GM19023 (cell line): ENCODE data around the gene CLEC4C.

ENCODE experiments used
- ATAC-seq: cut with Tn5 transposase; IDR thresholded peaks from one replicate; pipeline ENCODE4 v1.9.1; 2021; ENCODE audit warnings: mild to moderate bottlenecking, moderate library complexity; ENCODE audit not compliant: unreplicated experiment

The CLEC4C gene

DNA sequence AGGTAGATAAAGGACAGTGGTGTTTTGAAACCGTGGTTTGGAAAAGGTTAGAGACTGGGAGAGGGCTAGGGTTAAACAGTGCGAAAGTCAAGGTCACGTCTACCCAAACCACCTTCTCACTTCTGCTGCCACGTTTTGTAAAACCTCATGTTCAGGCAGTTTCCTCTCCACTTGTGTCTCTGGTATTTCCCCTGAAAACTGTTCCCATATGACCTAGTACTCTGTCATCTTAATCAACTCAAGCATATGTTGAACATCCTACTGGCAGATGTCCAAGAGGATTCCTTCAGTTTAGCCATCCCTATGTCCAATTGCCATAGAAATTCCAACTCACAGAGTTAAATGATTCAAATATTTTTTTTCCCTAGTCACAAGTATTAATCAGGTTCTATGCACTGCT lies 17.4 kb downstream of the CLEC4C start:
- no peak for ATAC-seq

DNA sequence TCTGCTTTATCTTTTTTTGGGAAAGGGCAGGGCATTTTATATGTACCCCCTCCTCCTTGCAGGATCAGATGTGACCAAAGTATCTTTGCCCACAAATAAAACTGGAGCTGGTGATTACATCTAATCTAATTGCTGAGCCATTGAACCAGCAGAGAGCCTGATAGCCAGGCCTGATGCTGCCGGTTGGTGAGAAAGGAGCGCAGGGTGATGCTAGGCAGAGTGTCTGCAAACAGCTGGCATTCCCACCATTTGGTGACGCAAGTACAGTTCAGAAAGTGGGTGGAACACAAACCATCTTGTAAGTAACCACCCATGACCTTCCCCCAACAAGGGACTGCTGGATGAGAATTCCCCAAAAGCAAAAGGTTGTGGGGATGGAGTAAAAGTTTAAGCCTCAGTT lies 23.2 kb downstream of the CLEC4C start:
- ATAC-seq = no peak

DNA sequence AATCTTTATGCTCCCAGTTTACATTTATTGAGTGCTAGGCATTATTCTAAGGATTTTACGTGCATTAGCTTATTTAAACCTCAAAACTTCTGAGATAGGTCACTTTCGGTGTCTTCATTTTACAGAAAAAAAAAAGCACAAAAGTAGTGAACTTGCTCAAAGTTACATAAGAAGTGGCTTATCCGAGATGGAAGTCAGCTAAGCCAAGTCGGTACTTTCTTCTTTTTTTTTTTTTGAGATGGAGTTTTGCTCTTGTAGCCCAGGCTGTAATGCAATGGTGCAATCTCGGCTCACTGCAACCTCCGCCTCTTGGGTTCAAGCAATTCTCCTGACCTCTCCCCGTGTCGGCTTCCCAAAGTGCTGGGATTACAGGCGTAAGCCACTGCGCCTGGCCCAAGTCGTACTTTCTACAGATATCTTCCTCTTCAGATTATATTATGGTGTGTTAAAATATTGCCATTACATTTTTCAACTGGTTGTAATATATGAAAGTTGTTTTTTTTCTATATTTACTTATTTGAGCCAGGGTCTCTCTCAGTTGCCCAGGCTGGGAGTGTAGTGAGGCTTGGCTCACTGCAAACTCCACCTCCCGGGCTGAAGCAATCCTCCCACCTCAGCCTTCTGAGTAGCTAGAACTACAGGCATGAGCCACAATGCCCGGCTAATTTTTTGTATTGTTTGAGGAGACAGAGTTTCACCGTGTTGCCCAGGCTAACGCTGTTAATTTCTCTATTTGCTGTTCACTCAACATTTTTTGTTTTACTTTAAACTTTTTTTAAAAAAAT lies 27.0 kb downstream of the CLEC4C start:
- ATAC-seq = no peak

DNA sequence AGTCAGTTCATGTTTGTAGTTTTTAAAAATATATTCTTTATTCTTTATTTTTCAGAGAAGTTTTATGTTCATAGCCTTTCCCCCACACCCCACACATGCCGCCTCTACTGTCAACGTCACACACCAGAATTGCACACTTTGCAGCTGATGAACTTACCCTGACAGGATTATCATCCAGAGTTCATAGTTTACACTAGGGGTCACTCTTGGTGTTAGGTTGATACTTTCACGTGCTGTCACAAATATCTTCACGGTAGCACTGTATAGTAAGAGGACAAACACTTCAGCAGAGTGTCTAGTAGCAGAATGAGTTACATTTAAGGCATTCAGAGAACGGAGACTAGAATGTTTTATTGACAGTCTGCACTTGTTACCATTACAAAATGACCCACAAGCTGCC lies 30.8 kb downstream of the CLEC4C start:
- ATAC-seq = no peak

DNA sequence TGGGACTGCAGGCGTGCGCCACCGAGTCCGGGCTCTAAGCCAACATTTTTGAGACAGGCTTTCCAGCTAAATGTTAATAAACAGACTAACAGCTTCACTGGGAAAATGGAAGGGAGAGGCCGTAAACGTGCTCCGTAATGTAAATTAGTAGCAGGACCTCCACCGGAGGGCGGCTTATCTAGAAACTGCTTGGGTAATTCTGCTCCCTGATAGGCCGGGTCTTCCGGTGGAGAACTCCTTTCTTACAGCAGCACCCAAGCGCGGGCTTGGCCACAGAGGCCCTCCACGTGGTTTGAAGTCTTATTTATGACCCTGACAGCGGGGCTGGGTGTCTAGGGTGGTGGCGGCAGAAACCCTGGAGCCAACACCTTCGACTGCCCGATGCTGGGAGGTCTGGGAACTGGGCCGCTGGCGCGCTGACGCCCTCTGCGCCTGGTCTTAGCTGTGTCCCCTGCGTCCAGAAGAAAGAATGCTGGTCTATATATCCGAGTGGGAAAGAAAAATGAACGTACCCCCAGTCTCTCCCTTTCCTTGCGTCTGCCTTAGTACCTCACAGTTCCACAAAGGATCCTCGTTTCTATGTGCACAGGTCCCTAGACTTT lies 34.2 kb downstream of the CLEC4C start:
- ATAC-seq = no peak

DNA sequence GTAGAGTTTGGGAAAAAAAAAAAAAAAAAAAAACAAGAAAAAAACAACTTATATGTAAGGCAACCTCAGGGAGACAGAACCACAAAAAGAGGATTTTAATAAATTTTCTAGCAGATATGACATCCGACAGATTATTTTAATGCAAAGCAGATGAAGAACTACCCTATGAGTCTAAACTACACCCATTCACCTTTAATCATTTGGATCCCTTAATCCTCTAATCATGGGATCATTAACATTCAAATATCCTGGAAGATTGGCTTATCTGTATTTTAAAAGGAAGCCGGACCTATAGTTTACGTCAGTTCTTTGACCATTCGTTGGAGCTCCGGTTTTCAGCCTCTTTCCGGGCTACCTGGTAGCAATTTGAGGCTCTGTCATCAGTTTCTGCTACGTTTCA lies 36.0 kb downstream of the CLEC4C start, which contains the start of gene DPPA3:
TSS of gene DPPA3 (plus strand) at position 301 of the 400 bp plus-strand sequence. CDS start 138 bp downstream, outside the sequence.
- no peak for ATAC-seq

DNA sequence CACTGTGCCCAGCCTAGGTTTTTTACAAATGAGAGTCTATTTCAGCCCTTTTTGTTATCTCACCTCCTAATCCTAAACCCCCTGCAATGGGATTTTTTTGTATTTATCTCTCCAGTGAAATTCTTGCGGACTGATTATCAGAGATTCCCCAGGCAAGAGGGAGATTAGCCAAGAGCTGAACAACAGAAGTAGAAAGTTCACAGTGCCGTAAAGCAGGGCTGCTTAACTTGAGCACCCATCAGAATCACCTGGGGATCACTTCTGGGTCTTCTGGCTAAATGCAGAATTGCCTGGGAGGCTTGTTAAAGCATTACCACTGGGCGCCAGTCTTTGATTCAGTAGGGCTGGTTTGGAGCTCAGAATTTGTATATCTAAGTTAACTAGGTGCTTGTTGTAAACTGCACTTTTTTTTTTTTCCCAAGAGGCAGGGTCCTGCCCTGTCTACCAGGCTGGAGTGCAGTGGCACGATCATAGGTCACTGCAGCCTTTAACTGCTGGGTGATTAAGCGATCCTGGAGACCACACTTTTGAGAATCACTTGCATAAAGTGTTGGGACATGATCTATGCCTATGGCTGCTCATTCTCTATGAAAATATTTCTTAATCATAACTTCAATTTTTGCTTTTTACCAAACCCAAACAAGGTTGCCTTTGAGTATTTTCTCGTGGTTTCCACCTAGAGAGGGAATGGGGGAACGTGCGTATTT lies 37.1 kb downstream of the CLEC4C start:
- no peak for ATAC-seq

DNA sequence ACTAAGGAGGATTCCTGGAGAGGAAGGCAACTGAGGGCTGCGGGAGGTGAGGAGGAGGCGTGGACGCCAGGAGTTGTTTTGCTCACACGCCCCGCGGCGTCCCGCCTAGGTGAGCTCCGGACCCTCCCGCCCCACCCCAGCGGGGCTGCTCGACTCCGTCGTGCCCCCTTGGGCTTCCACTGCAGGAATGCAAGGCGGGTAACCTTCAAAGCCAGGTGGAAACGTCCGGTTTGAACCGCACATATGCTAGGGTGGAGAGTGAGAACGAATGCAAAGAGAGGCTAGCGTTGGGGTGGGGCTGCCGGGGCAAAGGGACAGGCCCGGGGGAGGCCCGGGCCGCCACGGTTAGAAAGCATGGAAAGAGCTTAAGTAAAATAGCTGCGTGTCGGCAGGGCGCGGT lies 41.3 kb downstream of the CLEC4C start:
- ATAC-seq = no peak

DNA sequence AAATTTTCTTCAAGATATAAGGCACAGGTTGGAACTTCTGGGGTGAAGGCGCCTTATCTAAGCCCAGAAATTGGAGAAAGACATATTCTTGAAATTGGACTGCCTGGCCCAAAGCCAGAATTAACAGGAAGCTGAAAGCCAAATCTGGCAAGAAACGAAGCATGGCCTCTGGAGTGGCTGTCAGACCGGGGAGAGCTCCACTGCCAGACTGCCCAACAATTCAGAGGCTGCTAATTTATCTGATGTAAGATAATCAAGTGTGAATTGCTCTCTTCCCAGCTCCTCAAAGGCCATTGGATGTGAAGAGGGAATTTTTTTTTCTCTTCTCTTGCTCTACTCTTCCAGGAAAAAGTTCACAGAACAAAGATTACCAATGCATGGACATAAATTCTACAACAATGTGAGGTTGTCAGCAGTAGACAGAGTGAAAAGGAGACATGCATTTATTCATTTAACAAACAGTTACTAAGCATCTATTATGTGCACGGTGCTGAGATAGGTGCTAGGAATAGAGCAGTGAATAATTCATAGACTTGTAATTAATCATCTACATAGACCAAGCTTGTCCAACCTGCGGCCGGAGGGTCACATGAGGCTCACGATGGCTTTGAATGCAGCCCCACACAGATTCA lies 51.5 kb downstream of the CLEC4C start, which contains the start of gene GDF3:
TSS of gene GDF3 (minus strand) at position 210 of the 632 bp plus-strand sequence. CDS start at position 163, 47 bp downstream.
- ATAC-seq = no peak

DNA sequence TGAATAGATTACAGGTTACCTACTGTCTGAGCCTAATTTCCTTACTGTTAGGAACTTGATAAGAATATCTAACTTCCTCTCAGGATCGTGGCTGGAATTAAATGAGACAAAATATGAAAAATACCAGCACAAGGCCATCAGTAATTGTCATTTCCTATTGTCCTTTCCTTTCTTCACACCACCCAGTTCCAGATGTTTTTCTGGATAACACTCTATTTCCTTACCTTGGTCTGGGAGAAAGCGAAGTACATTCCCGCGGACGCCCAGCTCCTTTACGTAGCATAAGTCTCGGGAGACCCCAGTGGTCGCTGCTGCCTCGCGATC lies 52.0 kb downstream of the CLEC4C start:
- ATAC-seq = no peak

DNA sequence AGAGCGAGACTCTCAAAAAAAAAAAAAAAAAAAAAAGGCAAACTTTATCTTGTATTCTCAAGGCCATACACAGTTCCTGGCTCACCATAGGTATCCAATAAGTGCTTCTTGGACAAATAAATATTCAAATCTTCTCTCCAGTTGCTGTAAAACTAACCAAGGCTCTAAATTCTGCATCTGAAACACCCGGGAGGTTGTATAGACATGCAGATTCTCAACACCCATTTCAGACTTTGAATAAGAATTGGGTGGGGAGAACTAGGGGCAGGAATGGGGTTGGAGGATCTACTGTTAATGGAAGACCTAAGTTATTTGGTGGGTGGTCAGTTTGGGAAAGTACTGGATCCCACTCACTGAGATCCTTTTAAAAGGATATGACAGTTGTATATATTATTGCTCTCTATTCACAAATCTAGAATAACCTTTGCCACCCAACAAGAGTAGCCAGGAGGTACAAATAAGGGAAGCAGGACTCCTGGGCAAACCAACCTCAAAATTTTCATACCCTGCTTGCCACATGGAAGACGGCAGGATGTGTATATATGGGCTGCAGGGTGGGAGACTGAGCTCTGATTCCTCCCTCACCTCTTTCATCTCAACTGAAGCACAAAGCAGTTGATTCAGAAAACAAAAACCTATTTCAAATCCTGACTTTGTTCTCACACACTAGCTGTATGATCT lies 52.5 kb downstream of the CLEC4C start:
- ATAC-seq = no peak

DNA sequence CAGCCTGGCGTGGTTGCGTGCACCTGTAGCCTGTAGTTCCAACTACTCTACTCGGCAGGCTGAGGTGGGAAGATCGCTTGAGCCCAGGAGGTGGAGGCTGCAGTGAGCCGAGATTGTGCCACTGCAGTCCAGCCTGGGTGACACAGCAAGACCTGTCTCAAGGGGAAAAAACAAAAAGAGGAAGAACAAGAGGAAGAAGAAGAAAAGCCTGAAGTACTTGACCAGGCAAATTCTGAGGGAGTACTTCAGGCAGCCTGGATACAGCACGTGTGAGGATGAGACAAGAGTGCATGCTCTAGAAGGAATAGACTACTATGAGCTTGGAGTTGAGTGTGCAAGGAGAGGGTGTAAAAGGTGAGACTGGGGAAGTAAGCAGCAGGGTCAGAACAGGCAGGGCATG lies 53.4 kb downstream of the CLEC4C start:
- ATAC-seq = no peak

DNA sequence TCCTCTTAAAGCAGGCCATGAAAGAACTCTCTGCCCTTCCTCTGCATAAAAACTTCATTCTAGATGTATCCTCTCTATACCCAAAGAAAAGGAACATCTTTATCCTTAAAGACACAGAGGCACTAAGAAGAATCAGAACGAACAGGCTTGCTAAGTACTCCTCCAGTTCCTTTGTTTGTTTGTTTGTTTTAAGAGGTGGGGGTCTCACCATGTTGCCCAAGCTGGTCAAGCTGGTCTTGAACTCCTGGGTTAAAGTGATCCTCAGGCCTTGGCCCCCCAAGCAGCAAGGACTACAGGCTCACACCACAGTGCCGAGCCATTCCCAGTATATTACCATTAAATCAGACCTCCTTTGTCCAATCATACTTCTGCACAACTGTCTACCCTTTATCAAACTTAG lies 65.6 kb downstream of the CLEC4C start:
- no peak for ATAC-seq
